Astrocyte of the spinal cord (primary cell): Measurements from ENCODE around the gene SSX2IP.

Experiments used
- DNase-seq: peaks from one replicate; pipeline ENCODE4 v3.0.0; 2011; ENCODE audit warnings: low read depth, low spot score
- H3K4me3 ChIP-seq: 2 replicates; pipeline ENCODE4 v1.5.1; 2011; ENCODE audit warnings: low read depth, mild to moderate bottlenecking, low read length, moderate library complexity
- CTCF ChIP-seq: IDR thresholded peaks from 2 replicates; pipeline ENCODE4 v1.5.1; 2012; ENCODE audit warnings: low read depth, mild to moderate bottlenecking, low read length, inconsistent platforms
- in situ Hi-C: cut with HindIII; loops from 2 replicates; pipeline ENCODE4 v1.10.0; 2017; ENCODE audit warnings: low sequenced_read_pairs

Gene SSX2IP

GRCh38 chr1:84721152-84721551 lies 30.9 kb upstream of the SSX2IP start:
- DNase-seq: peak; percentile 57
- no peak for TF ChIP-seq CTCF

GRCh38 chr1:84720221-84720780 lies 30.0 kb upstream of the SSX2IP start:
- H3K4me3 ChIP-seq: no peak overlapping the region
- no peak for DNase-seq
- no peak for TF ChIP-seq CTCF
- in situ Hi-C loops: no loop called here

More at GRCh38 chr1:84721152-84721551, 30.9 kb upstream of the SSX2IP start:
- in situ Hi-C loops: no loop called here
- H3K4me3 ChIP-seq: no peak overlapping the region

- H3K4me3 ChIP-seq: no peak overlapping the region
- TF ChIP-seq CTCF: no peak
- no peak for DNase-seq
- in situ Hi-C loops: no loop called here
Observed at GRCh38 chr1:84719543-84720217, 29.4 kb upstream of the SSX2IP start.

- TF ChIP-seq CTCF: no peak
- DNase-seq: no peak
- H3K4me3 ChIP-seq: no peak overlapping the region
- in situ Hi-C loops: no loop called here
Observed at GRCh38 chr1:84715342-84716019, 25.2 kb upstream of the SSX2IP start.

- in situ Hi-C loops: no loop called here
- no peak overlapping the region for H3K4me3 ChIP-seq
- no peak for TF ChIP-seq CTCF
- DNase-seq: peak; percentile 88
Observed at GRCh38 chr1:84712276-84712874, 22.1 kb upstream of the SSX2IP start.

GRCh38 chr1:84711869-84712268 lies 21.6 kb upstream of the SSX2IP start:
- in situ Hi-C loops: no loop called here
- no peak for DNase-seq
- TF ChIP-seq CTCF: no peak
- H3K4me3 ChIP-seq: no peak overlapping the region
